T-helper 22 cell (primary cell): ENCODE data around the gene NR2C1.
A peak's percentile ranks its signal among the peaks of the same experiment; 100 is the strongest.

Experiments used
- DNase-seq: peaks from one replicate; pipeline ENCODE4 v3.0.0-alpha.2; 2020; ENCODE audit warnings: low read depth

Gene NR2C1

GRCh38 chr12:95083938-95084337 lies 10.5 kb upstream of the NR2C1 start:
- DNase-seq = no peak

- DNase-seq = no peak
Measured at GRCh38 chr12:95083471-95083870, 10.1 kb upstream of the NR2C1 start.

GRCh38 chr12:95077341-95077740 lies 3.9 kb upstream of the NR2C1 start:
- DNase-seq = no peak

GRCh38 chr12:95074766-95075165 lies 1.3 kb upstream of the NR2C1 start:
- no peak for DNase-seq

- no peak for DNase-seq
Measured at GRCh38 chr12:95073698-95074520, 491 bp upstream of the NR2C1 start.

- DNase-seq = no peak
Measured at GRCh38 chr12:95070378-95070777, 3.0 kb downstream of the NR2C1 start.

- DNase-seq = no peak
Measured at GRCh38 chr12:95066091-95066855, 7.1 kb downstream of the NR2C1 start.

- DNase-seq = no peak
Measured at GRCh38 chr12:95060951-95061350, 12.5 kb downstream of the NR2C1 start.

GRCh38 chr12:95059984-95060383 lies 13.4 kb downstream of the NR2C1 start:
- no peak for DNase-seq

GRCh38 chr12:95057424-95057823 lies 16.0 kb downstream of the NR2C1 start:
- DNase-seq = no peak

- no peak for DNase-seq
Measured at GRCh38 chr12:95055057-95055456, 18.4 kb downstream of the NR2C1 start.

- no peak for DNase-seq
Measured at GRCh38 chr12:95054206-95054605, 19.2 kb downstream of the NR2C1 start.

- DNase-seq = no peak
Measured at GRCh38 chr12:95051241-95051640, 22.2 kb downstream of the NR2C1 start.

GRCh38 chr12:95037906-95038305 lies 35.5 kb downstream of the NR2C1 start:
- no peak for DNase-seq

- DNase-seq = no peak
Measured at GRCh38 chr12:95034750-95035149, 38.7 kb downstream of the NR2C1 start.

GRCh38 chr12:95022477-95022876 lies 50.9 kb downstream of the NR2C1 start:
- DNase-seq = no peak

- no peak for DNase-seq
Measured at GRCh38 chr12:95017482-95017881, 55.9 kb downstream of the NR2C1 start.

GRCh38 chr12:95016120-95016519 lies 57.3 kb downstream of the NR2C1 start:
- no peak for DNase-seq

GRCh38 chr12:95014554-95014953 lies 58.9 kb downstream of the NR2C1 start:
- DNase-seq = no peak

GRCh38 chr12:95006206-95006605 lies 67.2 kb downstream of the NR2C1 start:
- no peak for DNase-seq

GRCh38 chr12:95004610-95005009 lies 68.8 kb downstream of the NR2C1 start:
- DNase-seq = no peak

- DNase-seq = no peak
Measured at GRCh38 chr12:95003921-95004272, 69.5 kb downstream of the NR2C1 start.

- peak; percentile 89 for DNase-seq
Measured at GRCh38 chr12:95003213-95003920, 70.1 kb downstream of the NR2C1 start, which contains the start of gene NDUFA12. Gene NDUFA12 (minus strand): TSS chr12:95003697. CDS start chr12:95003680, 17 bp downstream.
